ENCODE measurements around the gene DUSP9. TPM values are rescaled to one million over a fixed set of nuclear protein-coding genes. Genes with fewer than 3 reads are reported as not detected.

DUSP9 gene
- total and polyA plus RNA-seq, 2 donors (not counting 3 experiments of a cell fraction or from before 2014, with no cell fraction given), result 0.04 TPM; not detected in 1

DNA sequence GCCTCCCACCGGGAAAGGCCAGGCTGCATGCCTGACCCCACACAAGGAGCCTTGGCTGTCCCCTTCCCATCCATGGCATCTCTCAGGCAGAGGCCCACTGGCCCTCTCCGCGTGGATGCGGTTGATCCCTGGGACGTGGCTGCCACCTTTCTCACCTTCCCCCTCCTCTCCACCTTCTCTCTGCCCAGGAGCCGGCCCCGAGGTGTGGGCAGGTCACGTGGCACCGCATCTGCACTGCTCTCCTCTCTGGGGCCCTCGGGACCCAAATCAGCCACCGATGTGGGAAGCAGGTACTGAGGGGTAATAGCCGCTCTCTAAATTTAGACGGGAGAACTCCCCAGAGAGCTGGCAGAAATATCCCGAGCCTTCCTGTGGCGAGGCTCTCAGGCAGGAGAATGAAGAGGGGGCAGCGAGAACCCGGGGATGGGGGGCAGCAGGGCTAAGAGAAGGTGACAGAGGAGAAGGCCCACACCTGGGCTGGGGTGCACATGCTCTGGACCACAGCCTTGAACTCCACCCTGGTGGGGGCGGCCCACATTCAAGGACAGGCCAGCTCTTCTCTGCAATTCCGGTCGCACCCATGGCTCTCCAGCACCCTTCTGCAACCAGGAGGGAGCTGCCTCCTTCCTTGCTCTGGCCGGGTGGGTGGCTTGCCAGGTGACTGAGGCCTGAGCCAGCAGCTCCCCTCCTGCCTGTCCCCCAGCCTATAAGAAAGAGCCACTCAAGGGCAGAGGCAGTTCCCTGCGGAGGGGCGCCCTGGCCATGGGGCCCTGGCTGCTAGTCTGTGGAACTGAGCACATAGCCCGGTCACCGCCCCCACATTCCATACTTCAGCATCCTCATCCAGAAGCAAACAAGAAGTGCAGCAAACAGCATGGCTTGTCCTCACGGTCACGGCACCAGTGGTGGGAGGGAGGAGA is 9.6 kb upstream of the DUSP9 start:
- H3K36me3 ChIP-seq (ENCODE audit: control insufficient read depth in 2 of 2, extremely low read depth in 1 of 2, insufficient read depth in 2 of 2, low read length in 2 of 2), result no peaks in the 10 kb centered on the region
- no peak overlapping the region for H3K9ac ChIP-seq (replicated peaks; ENCODE audit: extremely low read depth, insufficient read depth, low read length)
- H3K4me2 ChIP-seq (ENCODE audit: insufficient read depth, low read length), result no peak overlapping the region
- dilution Hi-C loops (cut with MboI; ENCODE audit: extremely low pct_ligation_motif_present, low sequenced_read_pairs) (no loop called here), intact Hi-C loops (cut with micrococcal nuclease) (loop anchor here (2.0 kb wide), 1 partner anchor 31 kb away; no protein-coding TSS in a partner anchor)
- TF ChIP-seq EZH2 (IDR thresholded peaks at IDR 0.05; ENCODE audit: borderline replicate concordance, low read depth, low read length, severe bottlenecking) (no peak), GATA2 (IDR thresholded peaks at IDR 0.05; ENCODE audit: insufficient read depth, insufficient read length, low read depth, low read length) (no peak), POLR2AphosphoS5 (IDR thresholded peaks at IDR 0.05; ENCODE audit: insufficient read depth, low read depth, low read length) (no peak), JUN (IDR thresholded peaks at IDR 0.05; ENCODE audit: borderline replicate concordance, insufficient read depth, insufficient read length, low read depth) (no peak), MYC (IDR thresholded peaks at IDR 0.05; ENCODE audit: low read depth, low read length) (no peak), POLR2A (IDR thresholded peaks at IDR 0.05; ENCODE audit: low read depth, low read length) (no peak), FOS (IDR thresholded peaks at IDR 0.05; ENCODE audit: borderline replicate concordance, insufficient read depth, low read length) (no peak)
- TF ChIP-seq, protein P1, sequence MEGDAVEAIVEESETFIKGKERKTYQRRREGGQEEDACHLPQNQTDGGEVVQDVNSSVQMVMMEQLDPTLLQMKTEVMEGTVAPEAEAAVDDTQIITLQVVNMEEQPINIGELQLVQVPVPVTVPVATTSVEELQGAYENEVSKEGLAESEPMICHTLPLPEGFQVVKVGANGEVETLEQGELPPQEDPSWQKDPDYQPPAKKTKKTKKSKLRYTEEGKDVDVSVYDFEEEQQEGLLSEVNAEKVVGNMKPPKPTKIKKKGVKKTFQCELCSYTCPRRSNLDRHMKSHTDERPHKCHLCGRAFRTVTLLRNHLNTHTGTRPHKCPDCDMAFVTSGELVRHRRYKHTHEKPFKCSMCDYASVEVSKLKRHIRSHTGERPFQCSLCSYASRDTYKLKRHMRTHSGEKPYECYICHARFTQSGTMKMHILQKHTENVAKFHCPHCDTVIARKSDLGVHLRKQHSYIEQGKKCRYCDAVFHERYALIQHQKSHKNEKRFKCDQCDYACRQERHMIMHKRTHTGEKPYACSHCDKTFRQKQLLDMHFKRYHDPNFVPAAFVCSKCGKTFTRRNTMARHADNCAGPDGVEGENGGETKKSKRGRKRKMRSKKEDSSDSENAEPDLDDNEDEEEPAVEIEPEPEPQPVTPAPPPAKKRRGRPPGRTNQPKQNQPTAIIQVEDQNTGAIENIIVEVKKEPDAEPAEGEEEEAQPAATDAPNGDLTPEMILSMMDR (IDR thresholded peaks at IDR 0.05; ENCODE audit: extremely low read depth in 1 of 2, insufficient read depth in 1 of 2, low read depth in 1 of 2, low read length in 2 of 2), result no peak
- TF ChIP-seq, protein P2, sequence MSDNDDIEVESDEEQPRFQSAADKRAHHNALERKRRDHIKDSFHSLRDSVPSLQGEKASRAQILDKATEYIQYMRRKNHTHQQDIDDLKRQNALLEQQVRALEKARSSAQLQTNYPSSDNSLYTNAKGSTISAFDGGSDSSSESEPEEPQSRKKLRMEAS (IDR thresholded peaks at IDR 0.05; ENCODE audit: insufficient read depth, insufficient read length), result no peak
- no peaks in the 10 kb centered on the region for H3K9me3 ChIP-seq (replicated peaks; ENCODE audit: control insufficient read depth, insufficient read depth, low read length)
- no peak overlapping the region for H3K27ac ChIP-seq (ENCODE audit: insufficient read depth, low read depth, low read length)
- H2AFZ ChIP-seq (ENCODE audit: low read depth, low read length), result no peak overlapping the region
- no peaks in the 10 kb centered on the region for H3K9me1 ChIP-seq (replicated peaks; ENCODE audit: control insufficient read depth, extremely low read depth, insufficient read depth, low read length)
- H3K4me1 ChIP-seq (ENCODE audit: control insufficient read depth, extremely low read depth, insufficient read depth, low read length), result no peaks in the 10 kb centered on the region
- FAIRE-seq (no peak), DNase-seq (ENCODE audit: low read depth, low spot score) (no peak)
- H3K4me3 ChIP-seq (replicated peaks in 1 of 3; ENCODE audit: insufficient read depth in 1 of 3, low read depth in 1 of 3, low read length in 3 of 3), result no peak overlapping the region
- POLR2A ChIA-PET, result no interaction called here
- peaks cover 11 to 12% of the 10 kb centered on the region in 2 experiments for H3K27me3 ChIP-seq (ENCODE audit: control insufficient read depth in 2 of 2, insufficient read depth in 2 of 2, low read length in 2 of 2)
- CTCF ChIA-PET, result interaction anchor here (0.8 to 2.1 kb wide), 4 partner anchors 7 to 30 kb away, joined by 3 to 8 read pairs (median 4); no protein-coding TSS in a partner anchor
- no peaks in the 10 kb centered on the region for H4K20me1 ChIP-seq (replicated peaks; ENCODE audit: control insufficient read depth, extremely low read depth, insufficient read depth, low read length)
- no TSS peak for BruUV-seq (replicated peaks)
- H3K79me2 ChIP-seq (ENCODE audit: control insufficient read depth, insufficient read depth, low read length), result no peaks in the 10 kb centered on the region
